ENCODE results near the gene FGD2. TPM values are rescaled to one million over a fixed set of nuclear protein-coding genes. Genes with fewer than 3 reads are reported as not detected.

FGD2 gene
- total and polyA plus RNA-seq, 9 of the 15 experiments (the other 6 are each of a cell fraction or from before 2014, with no cell fraction given), result 0.09 TPM; not detected in 8

- 28% methylated on average over 9 of the region's 12 CpGs for WGBS (ENCODE audit: insufficient coverage, low coverage, missing lambda C conversion rate)
- TF ChIP-seq FOXJ2 (tag; IDR thresholded peaks at IDR 0.05), result no peak
- no peak for TF ChIP-seq E2F5 (CRISPR knock-in tag; IDR thresholded peaks at IDR 0.05)
- no peak for TF ChIP-seq FOSL1 (tag; conservative IDR thresholded peaks at IDR 0.05)
- no peak for TF ChIP-seq CHD2 (IDR thresholded peaks at IDR 0.05; ENCODE audit: low read depth, low read length)
- TF ChIP-seq ZNF57 (CRISPR knock-in tag; IDR thresholded peaks at IDR 0.05), result no peak
- TF ChIP-seq PHB2 (IDR thresholded peaks at IDR 0.05; ENCODE audit: low read depth), result no peak
- no peak for TF ChIP-seq ZBTB34 (CRISPR knock-in tag; IDR thresholded peaks at IDR 0.05)
- no peak for TF ChIP-seq MYC (IDR thresholded peaks at IDR 0.05; ENCODE audit: low read depth, low read length)
- no peak for TF ChIP-seq MYC (CRISPR knock-in tag; IDR thresholded peaks at IDR 0.05; ENCODE audit: borderline replicate concordance, low read depth)
- intact Hi-C loops (cut with micrococcal nuclease) (loop anchor here (10.0 kb wide), 1 partner anchor 100 kb away; no protein-coding TSS in a partner anchor), in situ Hi-C loops (cut with MboI) (loop anchor here (25.0 kb wide), 1 partner anchor 1473 kb away; no protein-coding TSS in a partner anchor)
- ChIA-PET CTCF (ENCODE audit: low intra/inter-chr PET ratio) (interaction anchor here (0.8 kb wide), 1 partner anchor 249 kb away, joined by 3 read pairs; no protein-coding TSS in a partner anchor), POLR2A (interaction anchor here (0.5 to 1.2 kb wide), 3 partner anchors 9 to 304 kb away, joined by 3 read pairs; partner anchors contain the start of gene FGD2)
- H3K27ac ChIP-seq (ENCODE audit: extremely low read depth, low read depth, low read length), result no peak overlapping the region
- H3K4me2 ChIP-seq (ENCODE audit: insufficient read depth, low read length), result no peak overlapping the region
- no peaks in the 10 kb centered on the region for H3K9me3 ChIP-seq (replicated peaks; ENCODE audit: control insufficient read depth, insufficient read depth, low read depth, low read length)
- FAIRE-seq (no peak), ATAC-seq (no peak), DNase-seq (ENCODE audit: extremely low read depth in 1 of 4, low spot score in 3 of 4) (no peak)
- H3K4me1 ChIP-seq (replicated peaks in 1 of 2; ENCODE audit: control insufficient read depth in 2 of 2, insufficient read depth in 2 of 2, low read length in 2 of 2), result peaks cover 13 to 19% of the 10 kb centered on the region in 2 experiments
- H3K9me1 ChIP-seq (ENCODE audit: control insufficient read depth, insufficient read depth, low read length), result peaks cover 3% of the 10 kb centered on the region
- no peaks in the 10 kb centered on the region for H3K36me3 ChIP-seq (ENCODE audit: control insufficient read depth, insufficient read depth, low read length)
- no peak overlapping the region for H3K4me3 ChIP-seq
- no peaks in the 10 kb centered on the region for H3K79me2 ChIP-seq (ENCODE audit: control insufficient read depth, insufficient read depth, low read length)
- H3K27me3 ChIP-seq (ENCODE audit: control insufficient read depth in 2 of 2, insufficient read depth in 2 of 2, low read length in 2 of 2), result peaks cover 2 to 12% of the 10 kb centered on the region in 2 experiments; a peak in 3 of 5 replicates
- H2AFZ ChIP-seq (ENCODE audit: low read depth, low read length), result no peak overlapping the region
- H4K20me1 ChIP-seq (replicated peaks; ENCODE audit: control insufficient read depth, insufficient read depth, low read length), result peaks cover 4% of the 10 kb centered on the region; the same call in 1 of the 2 replicates
- H3K9ac ChIP-seq (ENCODE audit: insufficient read depth in 1 of 2, low read depth in 2 of 2, low read length in 2 of 2), result no peak overlapping the region; a peak in 1 of 4 replicates
- no TSS peak for BruUV-seq (replicated peaks)
These were observed 9.2 kb downstream of the FGD2 start for GRCh38 chr6:37014667-37015066.
